GM18520 (cell line): ENCODE results near the gene CD55.

Experiments
- ATAC-seq: cut with Tn5 transposase; IDR thresholded peaks from one replicate; pipeline ENCODE4 v1.9.1; 2021; ENCODE audit not compliant: unreplicated experiment

Gene CD55

DNA sequence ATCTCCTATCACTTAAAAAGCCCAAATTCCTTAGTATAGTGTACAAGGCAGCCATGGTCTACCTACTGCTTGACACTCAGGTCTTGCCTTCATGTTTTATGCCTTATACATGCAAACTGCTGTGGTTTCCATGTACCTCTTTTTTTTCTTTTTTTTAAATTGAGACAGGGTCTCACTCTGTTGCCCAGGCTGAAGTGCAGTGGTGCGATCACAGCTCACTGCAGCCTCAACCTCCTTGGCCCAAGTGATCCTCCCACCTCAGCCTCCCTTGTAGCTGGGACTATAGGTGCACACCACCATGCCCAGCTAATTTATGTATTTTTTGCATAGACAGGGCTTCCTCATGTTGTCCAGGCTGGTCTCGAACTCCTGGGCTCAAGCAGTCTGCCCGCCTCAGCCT, 8.0 kb downstream of the CD55 start:
- ATAC-seq: no peak

- no peak for ATAC-seq
Measured at GRCh38 chr1:207330011-207330710, 8.7 kb downstream of the CD55 start.

DNA sequence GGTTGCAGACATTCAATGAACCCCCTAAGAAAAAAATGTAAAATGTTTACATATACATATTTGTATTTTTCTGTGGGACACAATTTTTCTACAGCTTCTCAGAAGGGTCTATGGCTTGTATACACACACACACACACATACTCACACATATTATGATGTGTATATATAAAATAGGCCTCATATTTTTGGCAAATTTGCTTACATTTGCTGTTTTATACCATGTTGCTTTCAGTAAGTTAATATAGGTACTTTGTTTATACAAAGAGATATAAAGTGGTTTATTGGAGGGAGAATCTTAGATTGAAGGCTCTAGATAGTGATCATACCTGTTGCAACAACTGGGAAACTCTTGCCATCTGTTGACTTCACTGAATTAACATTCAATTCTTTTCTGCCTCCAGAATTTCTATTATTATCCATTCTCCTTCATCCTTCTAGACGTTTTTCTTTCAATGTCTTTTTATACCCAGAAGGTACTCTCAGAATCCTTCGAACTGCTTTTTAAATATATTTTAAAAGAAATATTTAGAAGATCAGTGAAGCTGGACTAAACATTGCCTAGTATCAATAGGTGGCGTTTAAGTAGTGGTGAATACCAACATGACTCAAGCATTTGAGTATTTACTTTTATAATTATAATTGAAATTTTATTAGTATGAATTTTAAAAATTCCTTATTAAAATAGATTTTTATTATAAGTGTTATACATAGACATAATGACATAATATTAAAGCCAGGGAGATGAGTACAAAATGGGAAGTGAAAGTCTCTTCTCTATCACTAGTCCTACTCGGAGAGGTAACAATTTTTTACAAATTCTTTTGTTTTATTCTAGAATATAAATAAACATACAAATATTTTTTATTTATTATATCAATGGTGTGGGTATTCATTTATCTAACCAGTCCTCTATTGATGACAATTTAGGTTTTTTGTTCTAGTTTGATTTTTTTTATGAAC, 10.2 kb downstream of the CD55 start:
- ATAC-seq: no peak

DNA sequence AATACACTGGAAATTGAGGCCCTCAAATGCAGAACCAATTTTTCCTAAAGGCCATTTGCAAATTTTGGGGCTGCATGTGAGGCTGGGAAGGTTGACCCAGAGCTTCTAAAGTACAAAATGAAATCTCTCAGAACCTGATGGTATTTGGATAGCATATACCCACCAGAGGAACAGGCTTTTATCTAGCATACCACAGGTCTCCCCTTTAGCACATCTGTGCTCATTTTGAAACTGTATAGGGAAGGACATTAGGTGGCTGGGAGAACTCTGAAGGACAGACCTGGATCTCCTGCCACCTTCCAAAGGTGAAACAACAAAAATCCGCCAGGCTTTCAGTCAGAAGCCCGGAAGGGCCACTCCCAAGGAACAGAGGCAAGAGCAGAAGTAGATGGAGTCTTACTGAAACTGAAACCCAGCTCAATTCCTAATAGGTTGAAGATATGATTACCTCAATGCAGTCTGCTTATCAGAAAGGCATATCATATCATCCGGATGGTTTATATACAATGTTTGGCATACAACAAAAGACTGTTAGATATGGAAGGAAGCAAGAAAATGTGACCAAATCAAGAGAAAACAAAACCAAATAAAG, 11.6 kb downstream of the CD55 start:
- ATAC-seq: no peak

DNA sequence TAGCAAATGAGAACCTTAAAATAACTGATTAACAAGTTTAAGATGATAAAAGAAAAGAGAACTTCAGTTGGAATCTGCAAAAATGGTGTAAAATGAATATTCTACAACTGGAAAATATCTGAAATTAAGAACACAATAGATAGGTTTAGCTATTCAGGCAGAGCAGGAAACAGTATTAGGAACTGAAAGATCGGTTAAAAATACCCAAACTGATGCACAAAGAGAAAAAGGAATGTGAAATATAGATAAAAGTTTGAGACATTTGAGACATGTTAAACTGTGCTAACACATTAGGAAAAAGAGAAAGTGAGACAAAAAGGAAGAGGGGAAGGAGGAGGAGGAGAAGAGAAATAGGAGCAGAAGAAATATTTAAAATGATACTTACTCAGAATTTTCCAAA, 12.1 kb downstream of the CD55 start:
- ATAC-seq: no peak

DNA sequence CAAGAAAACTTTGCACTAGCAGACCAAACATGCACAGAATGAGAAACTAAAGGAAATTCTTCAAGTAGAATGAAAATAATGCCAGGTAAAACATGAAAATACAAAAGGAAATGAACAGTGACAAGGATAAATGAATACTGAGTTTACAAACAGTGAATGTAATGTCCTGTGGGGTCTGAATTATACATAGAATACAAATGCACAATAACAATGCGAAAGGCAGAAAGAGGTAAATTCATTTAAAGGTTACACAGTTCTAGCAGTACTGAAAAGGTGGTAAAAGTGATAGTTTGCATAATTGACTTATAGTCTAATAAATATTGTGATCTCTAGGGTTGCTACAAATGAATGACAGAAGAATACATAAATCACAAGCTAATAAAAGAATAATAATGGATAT, 12.9 kb downstream of the CD55 start:
- no peak for ATAC-seq

DNA sequence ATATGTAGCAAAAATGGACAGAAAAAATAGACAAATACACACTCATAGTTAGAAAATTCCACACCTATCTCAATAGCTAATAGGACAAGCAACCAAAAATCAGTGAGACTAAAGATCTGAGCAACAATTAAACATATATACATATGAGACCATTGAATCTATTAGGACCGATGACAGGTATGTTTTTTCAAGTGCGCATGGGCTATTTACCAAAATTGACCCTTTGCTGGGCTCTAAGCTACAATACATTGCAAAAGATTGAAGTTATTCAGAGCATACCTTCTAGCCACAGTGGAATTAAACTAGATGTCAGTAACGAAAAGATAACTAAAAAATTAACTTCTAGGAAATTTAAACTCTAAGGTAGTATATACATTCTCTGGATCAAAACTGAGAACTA, 13.7 kb downstream of the CD55 start:
- no peak for ATAC-seq

GRCh38 chr1:207335695-207336363, 14.4 kb downstream of the CD55 start:
- ATAC-seq: peak; percentile 56

DNA sequence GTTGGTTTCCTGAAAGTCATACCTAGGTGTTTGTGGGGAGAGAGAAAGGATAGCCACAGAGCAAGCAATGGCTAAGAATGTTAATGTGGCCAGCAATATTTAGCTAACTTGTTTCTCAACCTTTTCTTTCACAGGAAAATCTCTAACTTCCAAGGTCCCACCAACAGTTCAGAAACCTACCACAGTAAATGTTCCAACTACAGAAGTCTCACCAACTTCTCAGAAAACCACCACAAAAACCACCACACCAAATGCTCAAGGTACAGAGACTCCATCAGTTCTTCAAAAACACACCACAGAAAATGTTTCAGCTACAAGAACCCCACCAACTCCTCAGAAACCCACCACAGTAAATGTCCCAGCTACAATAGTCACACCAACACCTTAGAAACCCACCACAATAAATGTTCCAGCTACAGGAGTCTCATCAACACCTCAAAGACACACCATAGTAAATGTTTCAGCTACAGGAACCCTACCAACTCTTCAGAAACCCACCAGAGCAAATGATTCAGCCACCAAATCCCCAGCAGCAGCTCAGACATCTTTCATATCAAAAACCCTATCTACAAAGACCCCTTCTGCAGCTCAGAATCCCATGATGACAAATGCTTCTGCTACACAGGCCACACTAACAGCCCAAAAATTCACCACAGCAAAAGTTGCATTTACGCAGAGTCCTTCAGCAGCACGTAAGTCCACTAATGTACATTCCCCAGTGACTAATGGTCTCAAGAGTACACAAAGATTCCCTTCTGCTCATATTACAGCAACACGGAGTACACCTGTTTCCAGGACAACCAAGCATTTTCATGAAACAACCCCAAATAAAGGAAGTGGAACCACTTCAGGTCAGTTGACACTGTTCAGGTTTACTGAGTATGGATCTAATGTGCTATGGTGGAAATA, 15.3 kb downstream of the CD55 start:
- peak; percentile 55 for ATAC-seq

GRCh38 chr1:207342332-207342731, 20.9 kb downstream of the CD55 start:
- no peak for ATAC-seq

DNA sequence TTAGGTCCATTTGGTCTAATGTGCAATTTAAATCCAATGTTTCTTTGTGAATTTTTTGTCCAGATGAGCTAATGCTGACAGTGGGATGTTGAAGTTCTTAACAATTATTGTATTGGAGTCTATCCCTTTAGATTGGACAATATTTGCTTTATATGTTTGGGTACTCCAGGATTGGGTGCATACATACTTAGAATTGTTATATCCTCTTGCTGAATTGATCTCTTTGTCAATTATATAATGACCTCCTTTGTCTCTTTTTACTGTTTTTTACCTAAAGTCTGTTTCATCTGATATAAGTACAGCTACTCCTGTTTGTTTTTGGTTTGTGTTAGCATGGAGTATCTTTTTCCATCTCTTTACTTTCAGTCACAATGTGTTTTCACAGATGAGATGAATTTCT, 22.2 kb downstream of the CD55 start:
- no peak for ATAC-seq

GRCh38 chr1:207344221-207344620, 22.7 kb downstream of the CD55 start:
- no peak for ATAC-seq

- ATAC-seq: no peak
Measured at GRCh38 chr1:207345644-207346477, 24.4 kb downstream of the CD55 start.

DNA sequence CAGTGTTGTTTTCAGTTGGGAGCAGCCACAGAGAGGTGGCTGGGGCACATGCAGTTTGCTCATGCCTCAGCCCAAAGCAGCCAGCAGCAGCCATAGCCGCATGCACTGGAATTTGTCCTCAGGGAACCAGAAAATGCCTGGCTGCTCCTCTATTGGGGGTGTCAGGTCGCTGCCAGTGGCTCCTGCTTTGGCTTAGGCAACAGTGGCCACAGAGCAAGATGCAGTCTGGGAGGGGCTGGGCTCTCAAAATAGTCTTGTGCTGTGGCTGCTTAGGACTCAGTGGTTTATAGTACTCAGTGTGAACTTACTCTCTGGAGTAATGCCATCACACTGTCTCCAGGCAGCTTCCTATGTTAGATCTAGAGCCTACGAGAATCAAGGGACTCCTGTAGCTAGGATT, 25.0 kb downstream of the CD55 start:
- no peak for ATAC-seq

DNA sequence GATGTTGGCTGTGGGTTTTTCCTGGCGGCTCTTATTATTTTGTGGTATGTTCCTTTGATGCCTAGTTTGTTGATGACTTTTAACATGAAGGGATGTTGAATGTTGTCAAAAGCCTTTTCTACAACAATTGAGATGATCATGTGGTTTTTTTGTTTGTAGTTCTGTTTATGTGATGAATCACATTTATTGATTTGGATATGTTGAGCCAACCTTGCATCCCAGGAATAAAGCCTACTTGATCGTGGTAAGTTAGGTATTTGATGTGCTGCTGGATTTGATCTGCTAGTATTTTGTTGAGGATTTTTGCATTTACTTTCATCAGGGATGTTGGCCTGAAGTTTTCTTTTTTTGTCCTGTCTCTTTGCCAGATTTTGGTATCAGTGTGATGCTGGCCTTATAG, 28.5 kb downstream of the CD55 start:
- no peak for ATAC-seq

GRCh38 chr1:207352554-207352953, 31.1 kb downstream of the CD55 start:
- ATAC-seq: no peak

DNA sequence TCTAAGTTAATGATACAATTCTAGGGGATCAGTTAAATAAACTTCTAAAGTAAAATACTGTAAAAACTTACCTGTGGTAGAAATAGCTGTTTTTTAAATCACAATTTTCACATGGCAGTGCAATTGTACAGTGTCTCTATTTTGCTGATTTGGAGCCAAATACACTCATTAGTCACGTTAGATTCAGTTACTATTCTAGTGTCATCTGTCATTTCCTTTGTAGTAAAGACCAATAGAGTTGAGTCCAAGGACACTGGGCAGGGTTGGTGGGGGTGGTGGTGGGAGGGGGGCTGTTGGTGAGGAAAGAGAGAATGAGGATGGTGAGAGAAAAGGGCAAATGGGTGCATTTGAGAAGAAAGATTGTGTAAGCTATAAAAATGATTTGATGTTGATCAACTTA, 33.6 kb downstream of the CD55 start:
- ATAC-seq: no peak

GRCh38 chr1:207355513-207356295, 34.2 kb downstream of the CD55 start:
- ATAC-seq: no peak

- ATAC-seq: no peak
Measured at GRCh38 chr1:207361029-207361428, 39.6 kb downstream of the CD55 start.
